K562 (cell line): Measurements from ENCODE around the gene CTDNEP1.
A peak's percentile ranks its signal among the peaks of the same experiment; 100 is the strongest.

Source experiments
- CTCF ChIP-seq, 3 experiments: IDR thresholded peaks in 2 of 3; conservative IDR thresholded peaks in 1 of 3; 2 replicates each; pipeline ENCODE4 v1.5.1; 2011 to 2012; ENCODE audit warnings: low read length in 3 of 3, mild to moderate bottlenecking in 3 of 3, control low read depth in 2 of 3, improper control_type of control experiment in 1 of 3, inconsistent platforms in 1 of 3, low read depth in 1 of 3, mixed read lengths in 1 of 3, moderate library complexity in 1 of 3; ENCODE audit not compliant: insufficient read depth in 2 of 3
- EHMT2 ChIP-seq: fragments of 450-650 bp; IDR thresholded peaks from 2 replicates; pipeline ENCODE4 v1.6.1; 2018; ENCODE audit warnings: antibody characterized with exemption
- FOXK2 ChIP-seq, 2 experiments: fragments of 450-650 bp; IDR thresholded peaks in 1 of 2; conservative IDR thresholded peaks in 1 of 2; 2 replicates each; pipeline ENCODE4 v1.6.1; 2016; ENCODE audit warnings: low read depth in 2 of 2, mild to moderate bottlenecking in 1 of 2
- HOMEZ ChIP-seq: fragments of 250-450 bp; sonication (Bioruptor Pico); IDR thresholded peaks from 2 replicates; pipeline ENCODE4 v1.4.0; 2020; ENCODE audit warnings: mild to moderate bottlenecking, moderate library complexity
- KLF13 ChIP-seq: fragments of 450-650 bp; IDR thresholded peaks from 2 replicates; pipeline ENCODE4 v1.6.1; 2016; ENCODE audit warnings: missing genetic modification characterization, low read depth, mild to moderate bottlenecking, missing compliant biosample characterization, moderate library complexity, borderline replicate concordance
- MLLT1 ChIP-seq, 2 experiments: fragments of 450-650 bp; IDR thresholded peaks; 2 replicates each; pipeline ENCODE4 v1.6.1; 2016
- NR0B1 ChIP-seq: fragments of 450-650 bp; IDR thresholded peaks from one replicate; pipeline ENCODE4 v1.6.1; 2018; ENCODE audit warnings: mild to moderate bottlenecking, moderate library complexity; ENCODE audit not compliant: partially characterized antibody
- POLR2A ChIP-seq: fragments of 450-650 bp; conservative IDR thresholded peaks from 2 replicates; pipeline ENCODE4 v1.6.1; 2016
- POLR2AphosphoS5 ChIP-seq: IDR thresholded peaks from 2 replicates; pipeline ENCODE4 v1.6.1; 2011; ENCODE audit warnings: mild to moderate bottlenecking, low read depth, low read length, moderate library complexity; ENCODE audit not compliant: control insufficient read depth, insufficient read depth
- TAF1 ChIP-seq: IDR thresholded peaks from 2 replicates; pipeline ENCODE4 v1.6.1; 2011; ENCODE audit warnings: mild to moderate bottlenecking, low read length, moderate library complexity; ENCODE audit not compliant: insufficient read depth, control insufficient read depth, severe bottlenecking; ENCODE audit errors: extremely low read depth
- ZBTB34 ChIP-seq: fragments of 250-450 bp; sonication (Bioruptor Pico); IDR thresholded peaks from 2 replicates; pipeline ENCODE4 v1.8.0; 2021; ENCODE audit warnings: mild to moderate bottlenecking, moderate library complexity
- ZNF740 ChIP-seq, 3 experiments: fragments of 200-800 bp in 1 of 3; sonication (Bioruptor generic) in 1 of 3; sonication (generic) in 1 of 3; formaldehyde crosslinking in 1 of 3; IDR thresholded peaks; 2 replicates each; pipeline versions ENCODE4 v1.6.1 to v1.8.0; 2016 to 2022; ENCODE audit warnings: mild to moderate bottlenecking in 2 of 3, missing compliant biosample characterization in 2 of 3, missing genetic modification characterization in 2 of 3, missing genetic modification reagents in 1 of 3

GRCh38 chr17:7293159-7293558 is 41.6 kb upstream of the CTDNEP1 start:
- TF ChIP-seq NR0B1: no peak
- TF ChIP-seq CTCF (IDR thresholded peaks at IDR 0.05 in 2 of 3, conservative IDR thresholded peaks at IDR 0.05 in 1 of 3; ENCODE audit: insufficient read depth in 2 of 3, low read depth in 1 of 3, low read length in 3 of 3): no peak
- no peak for TF ChIP-seq HOMEZ (CRISPR knock-in tag)
- no peak for TF ChIP-seq POLR2A
- TF ChIP-seq KLF13 (tag): no peak
- TF ChIP-seq ZNF740 (CRISPR knock-in tag; IDR thresholded peaks at IDR 0.05): no peak
- TF ChIP-seq ZNF740 (tag; IDR thresholded peaks at IDR 0.05): no peak
- no peak for TF ChIP-seq TAF1
- no peak for TF ChIP-seq EHMT2
- no peak for TF ChIP-seq FOXK2 (conservative IDR thresholded peaks at IDR 0.05 in 1 of 2, IDR thresholded peaks at IDR 0.05 in 1 of 2; ENCODE audit: low read depth in 2 of 2)
- TF ChIP-seq MLLT1 (IDR thresholded peaks at IDR 0.05): 0 out of 4 replicates have a peak, but pooled peaks of 1 of the 2 experiments have one; percentile 15
- TF ChIP-seq POLR2AphosphoS5: no peak
- TF ChIP-seq ZBTB34 (CRISPR knock-in tag): no peak
